GM23338 (cell line): ENCODE measurements around the gene XKR8. TPM values are rescaled to one million over a fixed set of nuclear protein-coding genes. Genes with fewer than 3 reads are reported as not detected.

Experiments
- ATAC-seq: fragments of 200-7000 bp; cut with Tn5 transposase; 3 replicates; pipeline ENCODE4 v1.9.1; 2020
- DNase-seq: peaks from one replicate; pipeline ENCODE4 v3.0.0-alpha.2; 2015; ENCODE audit warnings: low spot score
- H2AFZ ChIP-seq: fragments of 200-600 bp; sonication (generic); 2 replicates; pipeline ENCODE4 v1.8.0; 2016; ENCODE audit warnings: antibody characterized with exemption, mild to moderate bottlenecking, moderate library complexity
- H3F3A ChIP-seq: fragments of 200-600 bp; sonication (generic); replicated peaks from 2 replicates; pipeline ENCODE4 v1.8.0; 2017; ENCODE audit warnings: antibody characterized with exemption, mixed run types, low read depth
- H3K27ac ChIP-seq: fragments of 200-600 bp; sonication (generic); 2 replicates; pipeline ENCODE4 v1.6.1; 2016; ENCODE audit warnings: low read depth
- H3K27me3 ChIP-seq: fragments of 200-600 bp; sonication (generic); 2 replicates; pipeline ENCODE4 v1.8.0; 2016; ENCODE audit warnings: mild to moderate bottlenecking, mixed run types, moderate library complexity; ENCODE audit not compliant: insufficient read depth
- H3K36me3 ChIP-seq: fragments of 200-600 bp; sonication (generic); 2 replicates; pipeline ENCODE4 v1.8.0; 2016; ENCODE audit warnings: mild to moderate bottlenecking; ENCODE audit not compliant: insufficient read depth
- H3K4me1 ChIP-seq: fragments of 200-600 bp; sonication (generic); 2 replicates; pipeline ENCODE4 v1.8.0; 2016; ENCODE audit warnings: mild to moderate bottlenecking, moderate library complexity; ENCODE audit not compliant: insufficient read depth
- H3K4me2 ChIP-seq: fragments of 200-600 bp; sonication (generic); 2 replicates; pipeline ENCODE4 v1.7.1; 2017; ENCODE audit warnings: mixed run types
- H3K4me3 ChIP-seq: fragments of 200-600 bp; sonication (generic); 2 replicates; pipeline ENCODE4 v1.6.1; 2016; ENCODE audit warnings: mixed run types
- H3K79me2 ChIP-seq: fragments of 200-600 bp; sonication (generic); replicated peaks from 2 replicates; pipeline ENCODE4 v1.8.0; 2017; ENCODE audit warnings: mild to moderate bottlenecking; ENCODE audit not compliant: insufficient read depth
- H3K9me2 ChIP-seq: fragments of 200-600 bp; sonication (generic); 2 replicates; pipeline ENCODE4 v1.8.0; 2017; ENCODE audit not compliant: insufficient read depth
- H4K20me1 ChIP-seq: fragments of 200-600 bp; sonication (generic); replicated peaks from 2 replicates; pipeline ENCODE4 v1.8.0; 2017; ENCODE audit warnings: mild to moderate bottlenecking; ENCODE audit not compliant: insufficient read depth
- H3K27ac Mint-ChIP-seq: 2 replicates; pipeline ENCODE4 v1.8.0; 2020; ENCODE audit warnings: inconsistent platforms, mild to moderate bottlenecking, moderate library complexity, mixed read lengths
- H3K27me3 Mint-ChIP-seq: 3 replicates; pipeline ENCODE4 v1.8.0; 2022; ENCODE audit warnings: low read depth, mild to moderate bottlenecking, moderate library complexity, mixed read lengths, inconsistent platforms; ENCODE audit not compliant: insufficient read depth, poor library complexity
- H3K36me3 Mint-ChIP-seq: 3 replicates; pipeline ENCODE4 v1.8.0; 2021; ENCODE audit warnings: low read depth, mild to moderate bottlenecking, inconsistent platforms, moderate library complexity, mixed read lengths
- H3K4me1 Mint-ChIP-seq: 3 replicates; pipeline ENCODE4 v1.8.0; 2020; ENCODE audit warnings: mild to moderate bottlenecking, inconsistent platforms, mixed read lengths
- H3K4me3 Mint-ChIP-seq: 3 replicates; pipeline ENCODE4 v1.8.0; 2021; ENCODE audit warnings: moderate library complexity, mild to moderate bottlenecking, inconsistent platforms, mixed read lengths
- H3K9me3 Mint-ChIP-seq: 3 replicates; pipeline ENCODE4 v1.8.0; 2020; ENCODE audit warnings: moderate library complexity, mild to moderate bottlenecking, inconsistent platforms, mixed read lengths
- ETS1 ChIP-seq: IDR thresholded peaks from 2 replicates; pipeline ENCODE4 v1.6.1; 2016; ENCODE audit warnings: antibody characterized with exemption
- EZH2 ChIP-seq: fragments of 200-600 bp; sonication (generic); IDR thresholded peaks from one replicate; pipeline ENCODE4 v1.8.0; 2017; ENCODE audit warnings: antibody characterized with exemption, mild to moderate bottlenecking, low read depth; ENCODE audit not compliant: unreplicated experiment
- JUNB ChIP-seq: IDR thresholded peaks from one replicate; pipeline ENCODE4 v1.6.1; 2016; ENCODE audit warnings: antibody characterized with exemption; ENCODE audit not compliant: unreplicated experiment
- NANOG ChIP-seq: IDR thresholded peaks from 2 replicates; pipeline ENCODE4 v1.6.1; 2016; ENCODE audit warnings: antibody characterized with exemption, borderline replicate concordance
- POLR2AphosphoS5 ChIP-seq: IDR thresholded peaks from 2 replicates; pipeline ENCODE4 v1.6.1; 2016; ENCODE audit warnings: antibody characterized with exemption, low read depth
- REST ChIP-seq: IDR thresholded peaks from one replicate; pipeline ENCODE4 v1.6.1; 2018; ENCODE audit warnings: antibody characterized with exemption; ENCODE audit not compliant: unreplicated experiment
- ZNF114 ChIP-seq: fragments of 250-450 bp; sonication (Bioruptor Pico); IDR thresholded peaks from 2 replicates; pipeline ENCODE4 v1.5.0; 2020; ENCODE audit warnings: mild to moderate bottlenecking, moderate library complexity
- ZNF331 ChIP-seq: fragments of 250-450 bp; sonication (Bioruptor Pico); IDR thresholded peaks from 2 replicates; pipeline ENCODE4 v1.5.0; 2020; ENCODE audit warnings: low read depth, mild to moderate bottlenecking, moderate library complexity
- polyA plus RNA-seq: library from polyadenylated mRNA; unstranded; fragments of >200 nt; fragmentation: Nextera tagmentation; extraction: Ambion mirVana; gene quantifications from 2 replicates; pipeline ENCODE4 v1.2.1, GENCODE V29; 2016
- total RNA-seq: library from RNA; depleted of rRNA; stranded (reverse); fragments of >200 nt; shearing (Covaris generic); gene quantifications from 2 replicates; pipeline ENCODE4 v1.2.3, GENCODE V29; 2014
- TF ChIP-seq, protein P1 (sequence below), 2 experiments: fragments of 200-600 bp in 1 of 2; sonication (generic) in 1 of 2; conservative IDR thresholded peaks; 2 replicates each; pipeline versions ENCODE4 v1.5.1 to v1.6.1; 2016 to 2017; ENCODE audit warnings: antibody characterized with exemption in 2 of 2, low read depth in 2 of 2, mild to moderate bottlenecking in 2 of 2, moderate library complexity in 1 of 2
- TF ChIP-seq, protein P2 (sequence below): fragments of 250-450 bp; sonication (Bioruptor Pico); IDR thresholded peaks from 2 replicates; pipeline ENCODE4 v1.5.0; 2020; ENCODE audit warnings: mild to moderate bottlenecking, moderate library complexity

XKR8 gene
- total and polyA plus RNA-seq, 2 experiments from 2014 or later, result 8.2 to 13.1 TPM

DNA sequence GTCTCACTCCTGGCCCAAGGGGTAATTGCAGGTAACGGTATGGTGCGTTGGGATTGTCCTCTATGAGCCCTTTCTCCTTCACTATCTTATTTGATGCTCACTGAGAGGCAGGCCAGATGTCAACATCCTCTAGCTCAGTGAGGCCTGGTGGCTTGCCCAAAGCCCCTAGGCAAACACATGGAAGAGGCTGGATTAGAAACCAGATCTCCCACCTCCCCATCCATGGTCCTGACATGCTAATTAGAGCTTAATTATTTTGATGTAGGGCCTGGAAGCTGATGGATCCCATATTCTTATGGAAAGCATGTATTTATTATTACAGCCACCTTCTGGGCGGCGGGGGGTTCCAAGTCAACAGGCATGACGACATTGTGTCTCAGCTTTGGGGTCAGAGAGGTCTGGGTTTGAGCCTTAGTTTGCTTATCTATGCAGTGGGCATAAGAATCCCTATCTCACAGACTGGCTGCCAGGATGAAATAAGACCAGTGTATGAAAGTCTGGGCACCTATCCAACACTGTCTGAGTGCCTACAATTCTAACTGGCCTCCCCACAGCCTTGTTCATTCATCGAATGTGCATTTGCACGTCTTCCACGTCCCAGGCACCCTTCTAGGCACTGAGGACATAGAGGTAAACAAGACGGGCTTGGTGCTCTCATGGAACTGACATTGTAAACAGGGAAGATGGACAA lies 18.8 kb upstream of the XKR8 start (continued):
- TF ChIP-seq, protein P1, sequence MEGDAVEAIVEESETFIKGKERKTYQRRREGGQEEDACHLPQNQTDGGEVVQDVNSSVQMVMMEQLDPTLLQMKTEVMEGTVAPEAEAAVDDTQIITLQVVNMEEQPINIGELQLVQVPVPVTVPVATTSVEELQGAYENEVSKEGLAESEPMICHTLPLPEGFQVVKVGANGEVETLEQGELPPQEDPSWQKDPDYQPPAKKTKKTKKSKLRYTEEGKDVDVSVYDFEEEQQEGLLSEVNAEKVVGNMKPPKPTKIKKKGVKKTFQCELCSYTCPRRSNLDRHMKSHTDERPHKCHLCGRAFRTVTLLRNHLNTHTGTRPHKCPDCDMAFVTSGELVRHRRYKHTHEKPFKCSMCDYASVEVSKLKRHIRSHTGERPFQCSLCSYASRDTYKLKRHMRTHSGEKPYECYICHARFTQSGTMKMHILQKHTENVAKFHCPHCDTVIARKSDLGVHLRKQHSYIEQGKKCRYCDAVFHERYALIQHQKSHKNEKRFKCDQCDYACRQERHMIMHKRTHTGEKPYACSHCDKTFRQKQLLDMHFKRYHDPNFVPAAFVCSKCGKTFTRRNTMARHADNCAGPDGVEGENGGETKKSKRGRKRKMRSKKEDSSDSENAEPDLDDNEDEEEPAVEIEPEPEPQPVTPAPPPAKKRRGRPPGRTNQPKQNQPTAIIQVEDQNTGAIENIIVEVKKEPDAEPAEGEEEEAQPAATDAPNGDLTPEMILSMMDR (conservative IDR thresholded peaks at IDR 0.05; ENCODE audit: low read depth in 2 of 2), result no peak
- no peak for TF ChIP-seq JUNB
- no peak for TF ChIP-seq NANOG
- TF ChIP-seq ZNF114 (CRISPR knock-in tag), result no peak
- no peak for TF ChIP-seq EZH2
- TF ChIP-seq ZNF331 (CRISPR knock-in tag), result no peak
- TF ChIP-seq ETS1, result no peak

DNA sequence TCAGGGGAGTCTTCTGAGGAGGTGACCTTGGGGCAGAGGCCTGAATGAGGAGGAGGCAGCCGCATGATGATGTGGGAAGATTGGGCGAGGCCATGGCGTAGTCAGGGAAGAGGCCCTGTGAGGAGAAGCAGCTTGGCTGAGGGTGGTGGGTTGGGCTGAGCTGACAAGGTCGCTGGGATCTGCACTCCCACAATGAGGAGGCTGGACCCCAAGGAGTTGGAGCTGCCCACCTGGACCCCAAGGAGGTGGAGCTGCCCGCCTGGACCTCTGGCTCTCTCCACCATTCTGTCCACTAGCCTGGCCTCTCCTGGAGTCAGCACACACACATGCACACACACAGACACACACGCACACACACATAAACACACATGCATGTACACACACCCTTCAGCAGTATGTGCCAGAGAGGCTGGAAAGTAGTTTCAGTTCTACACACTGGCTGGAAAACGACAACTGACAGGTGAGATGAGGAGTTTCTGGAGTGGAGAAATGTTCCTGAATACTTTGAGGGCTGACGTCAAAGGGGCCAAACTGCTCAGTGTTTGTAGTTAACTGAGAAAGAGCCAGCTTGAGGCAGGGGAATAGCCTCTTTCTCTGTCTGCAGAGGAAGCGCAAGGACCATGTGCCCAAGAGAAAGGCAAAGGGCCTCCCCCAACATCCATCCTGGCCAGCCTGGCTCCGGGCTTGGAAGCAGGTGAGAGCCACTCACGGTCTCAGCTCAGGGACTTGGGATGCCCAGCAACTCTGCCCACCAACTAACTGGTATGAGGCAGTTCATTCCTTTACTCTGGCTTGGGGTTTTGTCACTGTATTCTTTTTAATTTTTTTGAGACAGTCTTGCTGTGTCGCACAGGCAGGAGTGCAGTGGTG lies 17.9 kb upstream of the XKR8 start:
- no peak for DNase-seq
- H3K4me3 ChIP-seq, result no peak overlapping the region
- H3K4me1 ChIP-seq, result peaks cover 23% of the 10 kb centered on the region
- Mint-ChIP-seq H3K4me1 (peaks cover 26% of the 10 kb centered on the region), H3K27me3 (no peaks in the 10 kb centered on the region), H3K9me3 (no peaks in the 10 kb centered on the region), H3K36me3 (peaks cover 32% of the 10 kb centered on the region), H3K27ac (no peak overlapping the region), H3K4me3 (no peak overlapping the region)
- H3K9me2 ChIP-seq, result no peaks in the 10 kb centered on the region
- ATAC-seq, result no peak
- no peak overlapping the region for H2AFZ ChIP-seq
- no peak overlapping the region for H3K27ac ChIP-seq
- no peak overlapping the region for H3K4me2 ChIP-seq
- peaks cover 38% of the 10 kb centered on the region for H3K79me2 ChIP-seq
- H3K27me3 ChIP-seq, result no peaks in the 10 kb centered on the region
- H3K36me3 ChIP-seq, result peaks cover 22% of the 10 kb centered on the region; the same call in 1 of the 2 replicates
- H3F3A ChIP-seq, result peaks cover 9% of the 10 kb centered on the region; the same call in 1 of the 2 replicates
- H4K20me1 ChIP-seq, result peaks cover 6% of the 10 kb centered on the region
- TF ChIP-seq, protein P2, sequence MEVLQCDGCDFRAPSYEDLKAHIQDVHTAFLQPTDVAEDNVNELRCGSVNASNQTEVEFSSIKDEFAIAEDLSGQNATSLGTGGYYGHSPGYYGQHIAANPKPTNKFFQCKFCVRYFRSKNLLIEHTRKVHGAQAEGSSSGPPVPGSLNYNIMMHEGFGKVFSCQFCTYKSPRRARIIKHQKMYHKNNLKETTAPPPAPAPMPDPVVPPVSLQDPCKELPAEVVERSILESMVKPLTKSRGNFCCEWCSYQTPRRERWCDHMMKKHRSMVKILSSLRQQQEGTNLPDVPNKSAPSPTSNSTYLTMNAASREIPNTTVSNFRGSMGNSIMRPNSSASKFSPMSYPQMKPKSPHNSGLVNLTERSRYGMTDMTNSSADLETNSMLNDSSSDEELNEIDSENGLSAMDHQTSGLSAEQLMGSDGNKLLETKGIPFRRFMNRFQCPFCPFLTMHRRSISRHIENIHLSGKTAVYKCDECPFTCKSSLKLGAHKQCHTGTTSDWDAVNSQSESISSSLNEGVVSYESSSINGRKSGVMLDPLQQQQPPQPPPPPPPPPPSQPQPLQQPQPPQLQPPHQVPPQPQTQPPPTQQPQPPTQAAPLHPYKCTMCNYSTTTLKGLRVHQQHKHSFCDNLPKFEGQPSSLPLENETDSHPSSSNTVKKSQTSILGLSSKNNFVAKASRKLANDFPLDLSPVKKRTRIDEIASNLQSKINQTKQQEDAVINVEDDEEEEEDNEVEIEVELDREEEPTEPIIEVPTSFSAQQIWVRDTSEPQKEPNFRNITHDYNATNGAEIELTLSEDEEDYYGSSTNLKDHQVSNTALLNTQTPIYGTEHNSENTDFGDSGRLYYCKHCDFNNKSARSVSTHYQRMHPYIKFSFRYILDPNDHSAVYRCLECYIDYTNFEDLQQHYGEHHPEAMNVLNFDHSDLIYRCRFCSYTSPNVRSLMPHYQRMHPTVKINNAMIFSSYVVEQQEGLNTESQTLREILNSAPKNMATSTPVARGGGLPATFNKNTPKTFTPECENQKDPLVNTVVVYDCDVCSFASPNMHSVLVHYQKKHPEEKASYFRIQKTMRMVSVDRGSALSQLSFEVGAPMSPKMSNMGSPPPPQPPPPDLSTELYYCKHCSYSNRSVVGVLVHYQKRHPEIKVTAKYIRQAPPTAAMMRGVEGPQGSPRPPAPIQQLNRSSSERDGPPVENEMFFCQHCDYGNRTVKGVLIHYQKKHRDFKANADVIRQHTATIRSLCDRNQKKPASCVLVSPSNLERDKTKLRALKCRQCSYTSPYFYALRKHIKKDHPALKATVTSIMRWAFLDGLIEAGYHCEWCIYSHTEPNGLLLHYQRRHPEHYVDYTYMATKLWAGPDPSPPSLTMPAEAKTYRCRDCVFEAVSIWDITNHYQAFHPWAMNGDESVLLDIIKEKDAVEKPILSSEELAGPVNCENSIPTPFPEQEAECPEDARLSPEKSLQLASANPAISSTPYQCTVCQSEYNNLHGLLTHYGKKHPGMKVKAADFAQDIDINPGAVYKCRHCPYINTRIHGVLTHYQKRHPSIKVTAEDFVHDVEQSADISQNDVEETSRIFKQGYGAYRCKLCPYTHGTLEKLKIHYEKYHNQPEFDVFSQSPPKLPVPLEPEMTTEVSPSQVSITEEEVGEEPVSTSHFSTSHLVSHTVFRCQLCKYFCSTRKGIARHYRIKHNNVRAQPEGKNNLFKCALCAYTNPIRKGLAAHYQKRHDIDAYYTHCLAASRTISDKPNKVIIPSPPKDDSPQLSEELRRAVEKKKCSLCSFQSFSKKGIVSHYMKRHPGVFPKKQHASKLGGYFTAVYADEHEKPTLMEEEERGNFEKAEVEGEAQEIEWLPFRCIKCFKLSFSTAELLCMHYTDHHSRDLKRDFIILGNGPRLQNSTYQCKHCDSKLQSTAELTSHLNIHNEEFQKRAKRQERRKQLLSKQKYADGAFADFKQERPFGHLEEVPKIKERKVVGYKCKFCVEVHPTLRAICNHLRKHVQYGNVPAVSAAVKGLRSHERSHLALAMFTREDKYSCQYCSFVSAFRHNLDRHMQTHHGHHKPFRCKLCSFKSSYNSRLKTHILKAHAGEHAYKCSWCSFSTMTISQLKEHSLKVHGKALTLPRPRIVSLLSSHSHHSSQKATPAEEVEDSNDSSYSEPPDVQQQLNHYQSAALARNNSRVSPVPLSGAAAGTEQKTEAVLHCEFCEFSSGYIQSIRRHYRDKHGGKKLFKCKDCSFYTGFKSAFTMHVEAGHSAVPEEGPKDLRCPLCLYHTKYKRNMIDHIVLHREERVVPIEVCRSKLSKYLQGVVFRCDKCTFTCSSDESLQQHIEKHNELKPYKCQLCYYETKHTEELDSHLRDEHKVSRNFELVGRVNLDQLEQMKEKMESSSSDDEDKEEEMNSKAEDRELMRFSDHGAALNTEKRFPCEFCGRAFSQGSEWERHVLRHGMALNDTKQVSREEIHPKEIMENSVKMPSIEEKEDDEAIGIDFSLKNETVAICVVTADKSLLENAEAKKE (CRISPR knock-in tag), result no peak
- no peak for TF ChIP-seq EZH2
- TF ChIP-seq NANOG, result no peak
- TF ChIP-seq POLR2AphosphoS5, result no peak
- TF ChIP-seq REST, result no peak
